GM18502 (cell line): ENCODE data around the gene MORC3.
"Not testable (repeated sequence)": the region's sequence is repeated elsewhere in the genome, so short reads cannot be mapped to it uniquely, and the experiment has no call there.

Experiments used
- ATAC-seq: cut with Tn5 transposase; IDR thresholded peaks from one replicate; pipeline ENCODE4 v1.9.1; 2021; ENCODE audit warnings: mild to moderate bottlenecking; ENCODE audit not compliant: unreplicated experiment, poor library complexity

MORC3 gene, protein sequence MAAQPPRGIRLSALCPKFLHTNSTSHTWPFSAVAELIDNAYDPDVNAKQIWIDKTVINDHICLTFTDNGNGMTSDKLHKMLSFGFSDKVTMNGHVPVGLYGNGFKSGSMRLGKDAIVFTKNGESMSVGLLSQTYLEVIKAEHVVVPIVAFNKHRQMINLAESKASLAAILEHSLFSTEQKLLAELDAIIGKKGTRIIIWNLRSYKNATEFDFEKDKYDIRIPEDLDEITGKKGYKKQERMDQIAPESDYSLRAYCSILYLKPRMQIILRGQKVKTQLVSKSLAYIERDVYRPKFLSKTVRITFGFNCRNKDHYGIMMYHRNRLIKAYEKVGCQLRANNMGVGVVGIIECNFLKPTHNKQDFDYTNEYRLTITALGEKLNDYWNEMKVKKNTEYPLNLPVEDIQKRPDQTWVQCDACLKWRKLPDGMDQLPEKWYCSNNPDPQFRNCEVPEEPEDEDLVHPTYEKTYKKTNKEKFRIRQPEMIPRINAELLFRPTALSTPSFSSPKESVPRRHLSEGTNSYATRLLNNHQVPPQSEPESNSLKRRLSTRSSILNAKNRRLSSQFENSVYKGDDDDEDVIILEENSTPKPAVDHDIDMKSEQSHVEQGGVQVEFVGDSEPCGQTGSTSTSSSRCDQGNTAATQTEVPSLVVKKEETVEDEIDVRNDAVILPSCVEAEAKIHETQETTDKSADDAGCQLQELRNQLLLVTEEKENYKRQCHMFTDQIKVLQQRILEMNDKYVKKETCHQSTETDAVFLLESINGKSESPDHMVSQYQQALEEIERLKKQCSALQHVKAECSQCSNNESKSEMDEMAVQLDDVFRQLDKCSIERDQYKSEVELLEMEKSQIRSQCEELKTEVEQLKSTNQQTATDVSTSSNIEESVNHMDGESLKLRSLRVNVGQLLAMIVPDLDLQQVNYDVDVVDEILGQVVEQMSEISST

DNA sequence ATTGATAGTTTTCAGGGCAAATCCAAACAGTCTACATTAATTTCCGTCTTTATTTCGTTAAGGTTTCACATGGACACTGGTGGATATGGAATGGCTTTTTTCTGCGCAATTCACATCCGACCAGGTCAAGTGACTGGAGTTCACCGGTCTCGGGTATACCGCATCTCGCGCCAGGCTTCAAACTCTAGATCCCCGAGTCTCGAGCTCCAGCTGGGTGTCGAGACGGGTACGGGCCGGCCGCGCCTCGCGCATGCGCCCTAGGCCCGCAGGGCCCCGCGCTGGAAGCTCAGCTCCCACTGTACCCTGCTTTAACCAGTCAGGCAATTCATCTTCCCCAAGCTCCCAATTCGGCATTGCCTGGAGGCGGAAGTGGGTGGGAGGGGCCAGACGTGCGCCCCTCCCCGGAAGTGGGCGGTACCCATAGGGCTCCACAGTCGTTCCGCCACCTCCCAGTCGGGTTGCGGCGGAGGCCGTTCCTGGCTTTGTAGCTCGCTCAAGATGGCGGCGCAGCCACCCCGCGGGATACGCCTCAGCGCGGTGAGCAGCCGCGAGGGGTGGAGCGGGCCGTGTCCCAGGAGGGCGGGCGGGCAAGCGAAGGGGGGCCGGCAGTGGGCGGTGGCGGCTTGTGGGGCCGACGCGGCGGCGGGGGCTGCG, at the start of gene MORC3:
MORC3 (plus strand) TSS at position 431 of the 654 bp plus-strand sequence; CDS start at position 499, 68 bp downstream.
- ATAC-seq: peak; percentile 84

DNA sequence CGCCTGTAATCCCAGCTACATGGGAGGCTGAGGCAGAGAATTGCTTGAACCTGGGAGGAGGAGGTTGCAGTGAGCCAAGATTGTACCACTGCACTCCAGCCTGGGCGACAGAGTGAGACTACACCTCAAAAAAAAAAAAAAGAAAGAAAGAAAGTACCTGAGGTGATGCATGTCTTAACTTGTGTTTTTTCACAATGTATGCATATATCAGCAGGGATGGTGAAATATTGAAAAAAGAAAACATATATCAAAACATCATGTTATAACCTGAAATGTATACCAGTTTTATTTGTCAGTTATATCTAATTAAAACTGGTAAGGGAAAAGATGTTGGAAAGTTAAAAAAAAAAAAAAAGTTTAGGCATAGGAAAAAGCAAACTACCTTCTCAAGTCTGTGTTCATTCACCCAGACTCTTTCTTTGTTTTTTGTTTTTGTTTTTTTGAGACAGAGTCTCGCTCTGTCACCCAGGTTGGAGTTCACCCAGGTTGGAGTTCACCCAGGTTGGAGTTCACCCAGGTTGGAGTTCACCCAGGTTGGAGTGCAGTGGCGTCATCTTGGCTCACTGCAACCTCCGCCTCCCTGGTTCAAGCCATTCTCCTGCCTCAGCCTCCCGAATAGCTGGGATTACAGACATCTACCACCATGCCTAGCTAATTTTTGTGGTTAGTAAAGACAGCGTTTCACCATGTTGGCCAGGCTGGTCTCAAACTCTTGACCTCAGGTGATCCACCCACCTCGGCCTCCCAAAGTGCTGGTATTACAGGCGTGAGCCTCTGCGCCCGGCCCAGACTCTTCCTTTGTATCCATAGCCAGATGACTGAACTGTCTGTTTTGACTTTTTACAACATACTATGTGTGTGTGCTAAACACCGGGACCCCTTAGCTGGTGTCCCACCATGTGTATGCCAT, 49.0 kb upstream of the MORC3 start:
- ATAC-seq: not testable (repeated sequence)

DNA sequence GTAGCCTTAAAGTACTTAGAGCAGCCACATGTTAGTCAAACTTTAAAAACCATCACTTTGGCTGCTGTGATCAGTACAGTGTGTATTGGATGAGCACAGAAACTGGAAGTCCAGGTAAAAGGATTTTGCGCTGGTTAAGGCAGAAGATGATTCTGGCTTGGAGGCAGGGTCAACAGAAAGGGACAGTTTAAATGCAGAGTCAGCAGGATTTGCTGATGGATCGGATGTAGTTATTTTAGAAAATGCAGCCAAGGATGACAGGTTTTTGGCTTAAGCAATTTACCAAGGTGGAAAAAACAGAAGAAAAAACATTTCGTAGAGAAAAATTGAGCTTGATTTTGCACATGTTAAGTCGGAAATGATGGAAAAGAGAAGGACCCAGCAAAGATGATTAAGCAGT, 45.9 kb upstream of the MORC3 start:
- ATAC-seq: no peak

DNA sequence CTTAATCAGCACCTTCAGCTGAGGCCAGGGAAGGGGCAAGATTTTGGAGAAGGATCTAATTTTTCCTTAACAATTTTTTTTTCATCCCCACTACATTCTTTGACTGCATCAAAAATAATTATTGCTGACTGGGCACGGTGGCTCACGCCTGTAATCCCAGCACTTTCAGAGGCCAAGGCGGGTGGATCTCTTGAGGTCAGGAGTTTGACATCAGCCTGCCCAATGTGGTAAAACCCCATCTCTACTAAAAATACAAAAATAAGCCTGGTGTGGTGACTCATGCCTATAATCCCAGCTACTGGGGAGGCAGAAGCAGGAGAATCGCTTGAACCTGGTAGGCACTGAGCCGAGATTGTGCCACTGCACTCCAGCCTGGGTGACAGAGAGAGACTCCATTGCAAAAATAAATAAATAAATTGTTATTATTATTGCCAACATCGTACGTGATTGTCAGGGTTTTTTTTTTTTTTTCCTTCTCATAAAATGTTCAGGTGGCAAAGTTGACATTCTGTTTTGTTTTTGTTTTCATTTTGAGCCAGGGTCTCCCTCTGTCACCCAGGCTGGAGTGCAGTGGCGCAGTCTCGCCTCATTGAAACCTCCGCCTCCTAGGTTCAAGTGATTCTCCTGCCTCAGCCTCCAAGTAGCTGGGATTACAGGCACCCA, 37.3 kb upstream of the MORC3 start:
- ATAC-seq: no peak

DNA sequence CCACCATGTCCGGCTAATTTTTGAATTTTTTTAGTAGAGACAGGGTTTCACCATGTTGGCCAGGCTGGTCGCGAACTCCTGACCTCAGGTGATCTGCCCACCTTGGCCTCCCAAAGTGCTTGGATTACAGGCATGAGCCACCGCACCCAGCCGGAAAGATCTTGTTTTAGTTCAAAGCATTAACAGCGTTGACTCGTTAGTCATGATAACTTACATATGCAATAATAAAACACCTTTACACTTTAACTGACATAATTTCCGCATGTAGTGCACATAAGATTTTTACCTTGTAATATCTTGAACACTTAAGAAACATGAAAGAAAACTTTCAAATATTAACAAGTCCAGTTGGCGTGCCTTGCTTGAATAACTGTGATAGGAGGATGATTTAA, 36.8 kb upstream of the MORC3 start:
- ATAC-seq: not testable (repeated sequence)

DNA sequence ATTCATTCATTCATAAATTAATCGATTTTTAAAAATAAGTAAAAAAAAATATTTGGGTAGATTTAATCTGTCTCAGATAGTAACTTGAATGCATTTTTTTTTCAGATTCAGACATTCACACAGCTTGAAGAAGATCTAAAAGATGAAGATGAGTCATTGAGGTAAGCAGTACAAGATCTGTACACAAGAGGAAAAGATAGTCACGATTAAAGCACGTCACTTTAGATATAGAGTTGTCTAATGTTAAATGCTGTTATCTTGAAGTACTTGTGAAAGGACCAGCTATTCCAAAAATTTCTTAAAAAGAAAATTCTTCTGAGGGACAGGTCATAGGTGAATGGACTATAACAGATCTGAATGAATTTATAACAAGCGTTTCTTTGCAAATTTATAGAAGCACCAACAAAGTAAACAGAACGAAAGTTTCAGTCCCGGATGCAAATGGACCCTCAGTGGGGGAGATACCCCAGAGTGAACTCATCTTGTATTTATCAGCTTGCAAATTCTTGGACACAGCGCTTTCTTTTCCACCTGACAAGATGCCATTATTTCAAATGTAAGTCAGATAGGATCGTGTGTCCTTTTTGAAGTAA, 31.2 kb upstream of the MORC3 start:
- peak; percentile 35 for ATAC-seq

DNA sequence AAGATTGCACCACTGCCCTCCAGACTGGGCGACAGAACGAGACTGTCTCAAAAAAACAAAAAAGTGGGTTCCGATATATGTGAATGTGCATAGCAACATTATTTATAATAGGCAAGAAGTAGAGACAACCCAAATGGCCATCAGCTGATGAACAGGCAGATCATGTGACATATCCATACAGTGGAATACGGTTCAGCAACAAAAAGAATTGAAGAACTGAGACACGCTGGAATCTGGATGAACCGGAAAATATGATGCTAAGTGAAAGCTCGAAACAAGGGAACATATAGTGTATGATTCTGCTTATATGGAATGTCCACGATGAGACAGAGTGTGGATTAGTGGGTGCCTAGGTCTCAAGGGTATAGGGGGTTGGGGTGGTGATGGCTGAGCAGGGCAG, 28.5 kb upstream of the MORC3 start:
- no peak for ATAC-seq

DNA sequence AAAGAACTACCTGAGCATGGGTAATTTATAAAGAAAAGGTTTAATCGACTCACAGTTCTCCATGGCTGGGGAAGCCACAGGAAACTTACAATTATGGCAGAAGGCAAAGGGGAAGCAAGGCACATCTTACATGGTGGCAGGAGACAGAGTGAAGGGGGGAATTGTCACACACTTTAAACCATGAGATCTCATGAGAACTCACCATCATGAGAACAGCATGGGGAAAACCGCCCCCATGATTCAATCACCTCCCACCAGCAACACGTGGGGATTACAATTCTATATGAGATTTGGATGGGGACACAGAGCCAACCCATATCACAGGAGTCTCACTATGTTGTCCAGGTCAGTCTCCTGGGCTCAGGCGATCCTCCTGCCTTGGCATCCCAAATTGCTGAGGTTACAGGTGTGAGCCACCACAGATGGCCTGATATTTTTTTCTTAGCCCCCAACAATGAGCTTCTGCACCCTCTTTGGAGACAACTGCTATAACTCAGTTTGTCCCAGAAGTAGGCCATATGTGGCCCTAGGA, 22.5 kb upstream of the MORC3 start:
- ATAC-seq: no peak

DNA sequence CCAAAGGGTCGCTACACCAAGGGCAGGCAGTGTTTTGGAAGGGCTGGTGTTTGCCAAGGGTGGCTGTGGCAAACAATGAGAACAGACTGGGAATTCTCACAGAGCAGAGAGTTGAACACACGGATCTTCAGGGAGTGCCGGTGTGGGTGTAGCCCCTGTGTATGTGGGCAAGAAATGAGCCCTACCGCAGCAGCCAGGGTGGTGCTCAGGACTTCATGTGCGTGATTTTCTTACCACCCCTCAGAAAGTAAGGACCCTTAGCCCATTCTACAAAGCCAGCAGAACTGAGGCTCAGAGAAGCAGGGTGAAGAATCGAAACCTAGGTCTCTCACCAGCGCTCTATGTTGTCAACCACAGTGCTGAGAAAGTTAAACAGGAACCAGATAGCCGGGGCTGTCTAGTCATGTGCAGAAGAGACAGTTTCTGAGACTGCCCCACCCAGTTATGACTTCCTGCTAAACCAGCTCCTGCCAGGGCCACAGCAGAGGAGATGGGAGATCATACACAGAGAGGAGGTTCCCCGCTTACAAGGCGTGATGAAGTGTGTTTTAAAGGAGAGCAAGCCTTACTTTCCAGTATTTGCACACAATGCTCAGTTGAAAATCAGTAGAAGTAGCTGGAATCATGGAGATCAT, 21.9 kb upstream of the MORC3 start:
- peak; percentile 98 for ATAC-seq

DNA sequence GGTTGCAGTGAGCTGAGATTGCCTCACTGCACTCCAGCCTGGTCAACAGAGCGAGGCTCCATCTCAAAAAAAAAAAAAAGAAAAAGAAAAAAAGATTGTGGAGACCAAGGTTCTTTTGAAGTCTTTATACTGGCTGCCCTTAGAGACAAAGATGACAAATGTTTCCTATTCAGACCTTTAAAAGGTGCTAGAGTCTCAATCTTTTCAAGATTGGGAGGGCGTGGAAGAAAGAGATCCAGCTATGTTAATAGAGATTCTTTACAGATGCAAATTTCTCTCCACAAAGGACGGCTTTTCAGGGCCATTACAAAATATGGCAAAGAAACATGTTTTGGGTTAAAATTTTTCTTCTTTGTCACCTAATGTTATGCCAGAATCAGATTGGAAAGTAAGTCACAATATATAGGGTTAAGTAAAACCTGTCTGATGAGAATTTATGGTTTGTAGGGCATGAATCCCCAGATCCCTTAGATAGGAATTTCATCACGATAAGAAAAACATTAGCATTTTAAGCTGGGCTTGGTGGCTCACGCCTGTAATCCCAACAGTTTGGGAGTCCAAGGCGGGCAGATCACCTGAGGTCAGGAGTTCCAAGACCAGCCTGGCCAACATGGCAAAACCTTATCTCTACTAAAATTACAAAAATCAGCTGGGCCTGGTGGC, 13.0 kb upstream of the MORC3 start:
- ATAC-seq: no peak

DNA sequence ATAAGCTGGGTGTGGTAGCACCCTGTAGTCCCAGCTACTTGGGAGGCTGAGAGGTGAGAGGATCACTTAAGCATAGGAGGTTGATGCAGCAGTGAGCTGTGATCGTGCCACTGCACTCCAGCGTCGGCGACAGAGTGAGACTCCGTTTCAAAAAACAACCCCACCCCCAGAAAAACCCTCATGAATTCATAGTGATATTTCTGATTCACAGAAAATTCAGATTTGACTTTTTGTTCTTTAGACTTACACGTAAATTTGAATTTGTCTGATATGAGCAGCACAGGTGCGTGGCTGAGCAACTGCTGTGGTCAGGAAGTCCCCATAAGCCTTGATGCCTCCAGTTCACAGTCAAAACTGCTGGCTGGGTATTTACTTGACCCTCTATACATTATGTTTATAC, 10.0 kb upstream of the MORC3 start:
- ATAC-seq: peak; percentile 77

DNA sequence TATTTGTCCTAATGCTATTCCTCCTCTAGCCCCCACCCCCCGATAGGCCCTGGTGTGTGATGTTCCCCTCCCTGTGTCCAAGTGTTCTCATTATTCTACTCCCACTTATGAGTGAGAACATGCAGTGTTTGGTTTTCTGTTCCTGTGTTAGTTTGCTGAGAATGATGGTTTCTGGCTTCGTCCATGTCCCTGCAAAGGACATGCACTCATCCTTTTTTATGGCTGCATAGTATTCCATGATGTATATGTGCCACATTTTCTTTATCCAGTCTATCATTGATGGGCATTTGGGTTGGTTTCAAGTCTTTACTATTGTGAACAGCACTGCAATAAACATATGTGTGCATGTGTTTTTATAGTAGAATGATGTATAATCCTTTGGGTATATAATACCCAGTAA, 6.6 kb upstream of the MORC3 start:
- ATAC-seq: not testable (repeated sequence)

DNA sequence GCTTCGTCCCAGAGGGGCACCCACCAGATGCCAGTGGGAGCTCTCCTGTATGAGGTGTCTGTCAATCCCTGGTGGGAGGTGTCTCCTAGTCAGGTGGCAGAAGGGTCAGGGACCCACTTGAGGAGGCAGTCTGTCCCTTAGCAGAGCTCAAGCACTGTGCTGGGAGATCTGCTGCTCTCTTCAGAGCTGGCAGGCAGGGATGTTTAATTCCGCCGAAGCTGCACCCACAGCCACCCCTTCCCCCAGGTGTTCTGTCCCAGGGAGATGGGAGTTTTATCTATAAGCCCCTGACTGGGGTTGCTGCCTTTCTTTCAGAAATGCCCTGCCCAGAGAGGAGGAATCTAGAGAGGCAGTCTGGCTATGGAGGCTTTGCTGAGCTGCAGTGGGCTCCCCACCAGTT, 4.0 kb upstream of the MORC3 start:
- not testable (repeated sequence) for ATAC-seq

DNA sequence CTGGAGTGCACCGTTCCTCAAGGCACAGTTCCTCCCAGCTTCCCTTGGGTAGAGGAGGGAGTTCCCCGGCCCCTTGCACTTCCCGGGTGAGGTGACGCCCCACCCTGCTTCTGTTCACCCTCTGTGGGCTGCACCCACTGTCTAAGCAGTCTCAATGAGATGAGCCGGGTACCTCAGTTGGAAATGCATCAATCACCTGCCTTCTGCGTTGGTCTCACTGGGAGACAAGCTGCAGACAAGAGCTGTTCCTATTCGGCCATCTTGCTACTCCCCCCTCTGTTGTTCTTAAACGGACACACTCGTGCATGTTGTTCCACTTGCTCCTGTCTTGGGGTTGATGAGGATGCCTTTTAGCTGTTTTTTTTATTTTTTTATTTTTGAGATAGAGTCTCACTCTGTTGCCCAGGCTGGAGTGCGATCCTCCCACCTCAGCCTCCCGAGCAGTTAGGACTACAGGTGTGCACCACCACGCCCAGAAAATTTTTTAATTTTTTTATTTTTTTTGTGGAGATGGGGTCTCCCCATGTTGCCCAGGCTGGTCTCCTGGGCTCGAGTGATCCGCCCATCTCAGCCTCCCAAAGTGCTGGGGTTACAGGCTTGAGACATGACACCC, 3.0 kb upstream of the MORC3 start:
- no peak for ATAC-seq

DNA sequence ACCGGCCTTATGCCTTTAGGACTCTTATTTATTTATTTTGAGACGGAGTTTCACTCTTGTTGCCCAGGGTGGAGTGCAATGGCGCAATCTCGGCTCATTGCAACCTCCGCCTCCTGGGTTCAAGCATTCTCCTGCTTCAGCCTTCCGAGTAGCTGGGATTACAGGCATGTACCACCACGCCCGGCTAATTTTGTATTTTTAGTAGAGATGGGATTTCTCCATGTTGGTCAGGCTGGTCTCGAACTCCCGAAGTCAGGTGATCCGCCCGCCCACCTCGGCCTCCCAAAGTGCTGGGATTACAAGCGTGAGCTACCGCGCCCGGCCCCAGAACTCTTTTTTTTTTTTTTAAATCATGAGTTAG, 611 bp upstream of the MORC3 start:
- ATAC-seq: not testable (repeated sequence)

DNA sequence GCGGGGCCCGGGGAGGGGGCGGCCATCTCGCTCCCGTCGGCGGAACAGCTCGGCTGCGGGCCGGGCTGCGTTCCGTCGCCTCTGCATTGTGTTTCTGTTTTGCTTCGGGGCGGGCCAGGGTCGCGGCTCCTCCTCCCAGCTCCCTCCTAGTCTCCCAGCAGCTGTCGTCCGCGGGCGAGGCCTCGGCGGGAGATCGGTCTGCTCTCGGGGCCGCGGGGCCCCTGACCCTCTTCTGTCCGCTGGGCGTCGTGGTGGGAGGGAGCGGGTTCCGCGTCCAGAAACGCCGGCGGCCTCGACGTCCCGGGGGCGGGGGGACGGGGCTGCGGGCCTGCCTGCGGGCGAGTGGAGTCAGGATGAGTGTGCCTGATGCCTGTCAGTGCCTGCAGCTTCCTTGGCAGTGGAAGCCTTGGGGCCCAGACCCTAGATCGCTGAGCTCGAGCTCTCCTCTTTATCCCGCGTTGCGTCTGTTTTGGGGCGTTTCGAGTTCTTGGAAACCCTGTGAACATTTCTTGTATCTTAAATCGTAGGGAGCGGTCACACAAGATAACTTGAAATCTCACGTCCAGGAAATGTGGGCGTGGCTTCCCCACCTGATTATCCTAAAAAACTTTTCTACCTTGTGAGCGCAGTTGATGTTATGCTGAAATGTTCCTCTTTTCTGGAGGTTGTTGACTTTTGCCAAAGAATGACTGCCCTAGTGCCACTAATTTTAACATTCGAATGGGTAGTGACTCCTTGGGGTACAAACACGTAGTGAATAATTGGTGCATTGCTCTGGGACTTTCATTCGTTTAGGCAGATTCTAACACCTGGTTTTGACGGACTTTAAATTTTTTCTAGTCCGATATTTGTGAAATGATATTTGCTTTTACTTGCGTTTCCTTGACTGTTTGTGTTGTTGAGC, 676 bp downstream of the MORC3 start:
- peak; percentile 53 for ATAC-seq
